NT2/D1 (cell line): ENCODE measurements around the gene BRINP3.

Experiments
- SUZ12 ChIP-seq: IDR thresholded peaks from 2 replicates; pipeline ENCODE4 v1.6.1; 2011; ENCODE audit not compliant: insufficient read length, insufficient read depth; ENCODE audit errors: extremely low read depth
- YY1 ChIP-seq: IDR thresholded peaks from 2 replicates; pipeline ENCODE4 v1.6.1; 2011; ENCODE audit not compliant: insufficient read length, insufficient read depth
- ZNF274 ChIP-seq: IDR thresholded peaks from 2 replicates; pipeline ENCODE4 v1.6.1; 2011; ENCODE audit warnings: mild to moderate bottlenecking, low read depth, low read length

GRCh38 chr1:190273161-190273560, 204.5 kb downstream of the BRINP3 start:
- TF ChIP-seq SUZ12 (no peak), YY1 (no peak), ZNF274 (no peak)
